ENCODE measurements around the gene ELL. TPM values are rescaled to one million over a fixed set of nuclear protein-coding genes. Genes with fewer than 3 reads are reported as not detected.

The ELL gene
- total RNA-seq, 1 donor from 2014 or later, result 23.6 TPM

DNA sequence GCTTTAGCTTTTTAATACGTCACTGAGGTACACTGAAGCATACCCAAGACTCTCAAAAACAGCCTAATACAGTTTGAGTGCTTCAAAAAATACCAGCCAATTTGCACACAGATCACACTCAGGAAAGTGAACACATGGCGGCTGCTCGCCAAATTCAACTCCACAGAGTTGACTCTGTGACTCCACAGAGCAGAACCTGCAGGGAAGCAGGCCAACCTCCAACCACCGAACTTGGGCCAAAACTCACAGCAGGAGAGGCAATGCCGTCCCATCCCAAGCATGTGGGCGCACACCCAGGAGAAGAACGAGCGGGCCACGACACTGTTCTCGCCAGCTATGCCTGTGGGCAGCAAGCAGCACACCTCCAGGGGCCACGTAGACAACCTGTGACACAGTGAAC lies 21.1 kb downstream of the ELL start:
- H3K27ac Mint-ChIP-seq, result no peak overlapping the region
- H3K36me3 Mint-ChIP-seq (ENCODE audit: low read depth), result peaks cover 2% of the 10 kb centered on the region
- no peak overlapping the region for H3K4me3 Mint-ChIP-seq
- H3K9me3 Mint-ChIP-seq, result no peaks in the 10 kb centered on the region
- no peaks in the 10 kb centered on the region for H3K27me3 Mint-ChIP-seq (ENCODE audit: insufficient read depth)
- peaks cover 70% of the 10 kb centered on the region for H3K4me1 Mint-ChIP-seq (ENCODE audit: low read depth)
- intact Hi-C loops (cut with micrococcal nuclease), result no loop called here
- DNase-seq (ENCODE audit: low spot score), result no peak

DNA sequence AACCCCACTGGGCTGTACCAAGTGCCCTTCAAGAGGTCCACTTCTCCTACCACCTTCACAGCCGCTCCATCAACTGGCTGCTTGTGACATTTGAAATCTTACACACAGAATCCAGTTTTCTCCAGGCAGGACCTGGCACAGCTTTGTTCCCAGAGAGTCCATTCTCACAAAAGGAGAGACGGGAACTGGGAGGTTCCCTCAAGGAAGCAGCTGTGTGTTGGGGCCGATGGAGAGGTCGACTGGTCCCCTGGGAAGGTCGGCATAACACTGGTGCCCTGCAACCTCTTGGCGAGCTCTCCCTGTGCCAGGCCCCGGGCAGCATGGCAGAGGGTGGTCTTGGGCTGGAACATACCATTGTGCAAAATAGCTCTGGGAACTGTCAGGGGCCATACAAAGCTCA lies 21.5 kb downstream of the ELL start:
- H3K36me3 Mint-ChIP-seq (ENCODE audit: low read depth), result peaks cover 2% of the 10 kb centered on the region
- DNase-seq (ENCODE audit: low spot score), result no peak
- H3K27me3 Mint-ChIP-seq (ENCODE audit: insufficient read depth), result no peaks in the 10 kb centered on the region
- H3K4me3 Mint-ChIP-seq, result no peak overlapping the region
- H3K4me1 Mint-ChIP-seq (ENCODE audit: low read depth), result peaks cover 70% of the 10 kb centered on the region
- intact Hi-C loops (cut with micrococcal nuclease), result no loop called here
- no peak overlapping the region for H3K27ac Mint-ChIP-seq
- no peaks in the 10 kb centered on the region for H3K9me3 Mint-ChIP-seq

DNA sequence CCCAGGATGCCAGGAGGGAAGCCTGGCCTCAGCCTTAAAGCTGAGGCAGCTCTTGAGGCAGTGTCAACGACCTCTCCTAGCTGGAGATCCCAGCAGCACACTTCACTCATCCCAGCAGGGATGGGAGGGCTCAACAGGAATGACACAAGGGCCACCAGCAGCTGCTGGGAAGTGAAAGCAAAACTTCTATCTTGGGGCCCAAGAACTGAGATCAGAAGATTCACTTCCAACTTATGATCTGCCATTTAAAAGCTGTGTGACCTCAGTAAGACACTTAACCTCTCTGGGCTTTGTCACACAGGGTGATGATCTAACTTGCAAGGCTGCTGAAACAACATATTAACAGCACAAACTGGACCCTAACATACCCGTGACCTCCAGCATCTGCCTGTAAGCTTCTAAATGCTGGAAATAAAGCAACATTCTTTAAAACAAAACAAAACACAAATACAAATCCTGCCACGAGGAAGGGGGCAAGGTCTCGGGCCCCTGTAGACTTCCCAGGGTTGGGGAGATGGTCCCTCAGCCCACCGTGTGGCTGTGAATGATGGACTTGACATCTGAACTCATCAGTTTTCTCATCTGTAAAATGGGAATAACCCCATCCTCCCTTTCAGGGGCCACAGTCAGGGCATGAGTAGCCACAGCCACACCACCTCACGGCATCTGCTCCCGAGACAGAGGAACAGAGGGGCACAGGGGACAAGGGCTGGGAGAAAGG lies 22.7 kb downstream of the ELL start:
- Mint-ChIP-seq H3K9me3 (no peaks in the 10 kb centered on the region), H3K4me3 (no peak overlapping the region), H3K27ac (no peak overlapping the region), H3K4me1 (ENCODE audit: low read depth) (peaks cover 70% of the 10 kb centered on the region), H3K36me3 (ENCODE audit: low read depth) (peaks cover 2% of the 10 kb centered on the region), H3K27me3 (ENCODE audit: insufficient read depth) (no peaks in the 10 kb centered on the region)
- intact Hi-C loops (cut with micrococcal nuclease), result no loop called here
- DNase-seq (ENCODE audit: low spot score), result no peak

DNA sequence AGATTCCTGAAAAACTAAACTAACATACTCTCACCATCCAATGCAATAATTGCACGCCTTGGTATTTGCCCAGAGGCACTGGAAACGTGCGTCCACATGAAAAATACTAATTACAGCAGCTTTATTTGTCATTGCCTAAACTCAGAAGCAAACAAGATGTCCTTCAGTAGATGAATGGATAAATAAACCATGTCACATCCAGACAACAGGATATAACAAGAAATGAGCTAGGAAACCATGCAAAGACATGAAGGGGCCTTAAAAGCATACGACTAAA lies 25.0 kb downstream of the ELL start:
- H3K27ac Mint-ChIP-seq, result peak overlapping the region; percentile 59
- H3K4me3 Mint-ChIP-seq, result no peak overlapping the region
- H3K27me3 Mint-ChIP-seq (ENCODE audit: insufficient read depth), result no peaks in the 10 kb centered on the region
- H3K9me3 Mint-ChIP-seq, result no peaks in the 10 kb centered on the region
- no peak for DNase-seq (ENCODE audit: low spot score)
- H3K36me3 Mint-ChIP-seq (ENCODE audit: low read depth), result peaks cover 2% of the 10 kb centered on the region
- intact Hi-C loops (cut with micrococcal nuclease), result loop anchor here (1.0 to 2.0 kb wide), 3 partner anchors 16 to 28 kb away; partner anchors contain the start of gene ELL
- H3K4me1 Mint-ChIP-seq (ENCODE audit: low read depth), result peaks cover 65% of the 10 kb centered on the region

DNA sequence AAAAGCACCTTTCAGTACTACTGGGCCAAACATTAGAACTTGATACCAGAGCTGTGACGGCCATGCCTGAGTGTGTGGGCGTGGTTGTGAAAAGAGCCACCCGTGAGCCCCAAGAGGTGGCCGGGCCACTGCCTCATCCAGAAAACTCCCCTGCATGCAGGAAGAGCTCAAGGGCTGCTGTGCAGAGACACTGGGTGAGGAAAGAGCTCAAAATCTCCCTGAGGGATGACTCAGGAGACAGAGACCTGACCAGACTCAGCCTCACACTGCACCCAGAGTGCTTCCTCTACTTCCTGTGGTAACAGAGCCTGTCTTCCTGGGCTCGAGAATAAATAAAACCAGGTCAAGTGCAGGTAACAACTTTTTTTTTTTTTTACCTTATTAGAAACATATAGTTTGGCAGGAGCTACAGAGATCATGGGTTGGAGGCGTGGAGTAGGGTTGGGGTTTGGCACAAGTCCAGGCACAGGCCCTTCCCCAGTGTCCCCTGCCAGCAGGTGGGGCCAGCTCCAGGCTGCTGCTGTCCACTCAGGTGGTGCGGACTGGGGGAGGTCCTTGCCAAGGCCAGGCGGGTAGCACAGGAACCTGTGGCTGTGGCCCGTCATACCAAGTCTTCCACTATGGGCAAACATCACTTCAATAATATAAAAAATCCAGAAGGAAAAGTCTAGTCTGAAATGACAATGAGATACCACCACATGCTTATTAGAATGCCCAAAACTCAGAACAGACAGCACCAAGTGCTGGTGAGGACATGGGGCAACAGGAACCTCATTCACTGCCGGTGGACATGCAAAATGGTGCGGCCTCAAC lies 25.5 kb downstream of the ELL start:
- DNase-seq (ENCODE audit: low spot score), result peak; percentile 56
- intact Hi-C loops (cut with micrococcal nuclease), result loop anchor here (1.0 to 2.0 kb wide), 3 partner anchors 15 to 28 kb away; partner anchors contain the start of gene ELL
- H3K4me1 Mint-ChIP-seq (ENCODE audit: low read depth), result peaks cover 63% of the 10 kb centered on the region
- H3K9me3 Mint-ChIP-seq, result no peaks in the 10 kb centered on the region
- peak overlapping the region; percentile 80 for H3K27ac Mint-ChIP-seq
- H3K27me3 Mint-ChIP-seq (ENCODE audit: insufficient read depth), result no peaks in the 10 kb centered on the region
- H3K4me3 Mint-ChIP-seq, result peak overlapping the region; percentile 64
- H3K36me3 Mint-ChIP-seq (ENCODE audit: low read depth), result peaks cover 2% of the 10 kb centered on the region

DNA sequence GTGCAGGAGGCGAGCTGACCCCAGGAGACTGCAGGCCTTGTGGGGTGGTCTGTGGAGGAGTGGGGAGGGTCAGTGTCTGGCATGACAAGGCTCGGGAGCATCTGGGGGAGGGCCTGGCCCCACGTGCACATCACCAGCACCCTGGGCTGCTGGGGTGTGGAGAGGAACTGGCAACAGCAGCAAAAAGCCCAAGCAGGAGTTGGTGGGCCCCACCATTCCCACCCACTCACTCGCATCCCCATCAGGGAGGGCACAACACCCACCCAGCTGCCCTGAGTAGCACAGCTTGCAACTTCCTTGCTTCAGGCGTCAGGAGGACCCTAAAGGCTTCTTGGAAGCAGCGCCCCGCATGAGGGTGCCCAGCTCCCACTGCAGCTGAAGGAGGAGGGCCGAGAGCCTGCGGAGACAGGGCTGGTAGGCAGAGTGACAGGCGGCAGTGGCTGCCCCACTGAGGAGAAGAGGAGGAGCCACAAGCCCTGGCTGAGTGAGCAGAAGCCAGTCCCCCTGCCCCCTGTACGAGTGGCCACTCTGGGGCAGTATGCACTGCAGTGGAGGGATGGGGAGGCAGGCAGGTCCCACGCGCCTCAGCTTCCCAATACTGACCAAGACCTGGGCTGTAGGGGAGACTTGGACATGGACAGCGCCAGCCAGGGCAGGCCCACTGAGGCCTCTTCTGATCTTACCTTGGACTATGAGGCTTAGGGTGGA lies 26.5 kb downstream of the ELL start:
- H3K27ac Mint-ChIP-seq, result peak overlapping the region; percentile 80
- no peak for DNase-seq (ENCODE audit: low spot score)
- no peaks in the 10 kb centered on the region for H3K36me3 Mint-ChIP-seq (ENCODE audit: low read depth)
- H3K4me3 Mint-ChIP-seq, result peak overlapping the region; percentile 64
- H3K27me3 Mint-ChIP-seq (ENCODE audit: insufficient read depth), result no peaks in the 10 kb centered on the region
- H3K9me3 Mint-ChIP-seq, result no peaks in the 10 kb centered on the region
- peaks cover 52% of the 10 kb centered on the region for H3K4me1 Mint-ChIP-seq (ENCODE audit: low read depth)
- intact Hi-C loops (cut with micrococcal nuclease), result no loop called here

DNA sequence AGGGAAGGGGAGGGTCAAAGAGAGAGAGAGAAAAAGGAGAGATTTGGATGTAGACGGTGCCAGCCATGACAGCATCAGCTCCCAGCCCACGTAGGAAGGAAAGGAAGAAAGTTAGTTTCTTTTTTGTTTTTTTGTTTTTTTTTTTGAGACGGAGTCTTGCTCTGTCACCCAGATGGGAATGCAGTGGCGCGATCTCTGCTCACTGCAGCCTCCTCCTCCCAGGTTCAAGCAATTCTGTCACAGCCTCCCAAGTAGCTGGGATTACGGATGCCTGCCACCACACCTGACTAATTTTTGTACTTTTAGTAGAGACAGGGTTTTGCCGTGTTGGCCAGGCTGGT lies 27.6 kb downstream of the ELL start:
- Mint-ChIP-seq H3K4me1 (ENCODE audit: low read depth) (peaks cover 45% of the 10 kb centered on the region), H3K27me3 (ENCODE audit: insufficient read depth) (no peaks in the 10 kb centered on the region), H3K9me3 (no peaks in the 10 kb centered on the region), H3K4me3 (peak overlapping the region; percentile 34), H3K36me3 (ENCODE audit: low read depth) (no peaks in the 10 kb centered on the region), H3K27ac (peak overlapping the region; percentile 80)
- intact Hi-C loops (cut with micrococcal nuclease), result no loop called here
- DNase-seq (ENCODE audit: low spot score), result no peak

DNA sequence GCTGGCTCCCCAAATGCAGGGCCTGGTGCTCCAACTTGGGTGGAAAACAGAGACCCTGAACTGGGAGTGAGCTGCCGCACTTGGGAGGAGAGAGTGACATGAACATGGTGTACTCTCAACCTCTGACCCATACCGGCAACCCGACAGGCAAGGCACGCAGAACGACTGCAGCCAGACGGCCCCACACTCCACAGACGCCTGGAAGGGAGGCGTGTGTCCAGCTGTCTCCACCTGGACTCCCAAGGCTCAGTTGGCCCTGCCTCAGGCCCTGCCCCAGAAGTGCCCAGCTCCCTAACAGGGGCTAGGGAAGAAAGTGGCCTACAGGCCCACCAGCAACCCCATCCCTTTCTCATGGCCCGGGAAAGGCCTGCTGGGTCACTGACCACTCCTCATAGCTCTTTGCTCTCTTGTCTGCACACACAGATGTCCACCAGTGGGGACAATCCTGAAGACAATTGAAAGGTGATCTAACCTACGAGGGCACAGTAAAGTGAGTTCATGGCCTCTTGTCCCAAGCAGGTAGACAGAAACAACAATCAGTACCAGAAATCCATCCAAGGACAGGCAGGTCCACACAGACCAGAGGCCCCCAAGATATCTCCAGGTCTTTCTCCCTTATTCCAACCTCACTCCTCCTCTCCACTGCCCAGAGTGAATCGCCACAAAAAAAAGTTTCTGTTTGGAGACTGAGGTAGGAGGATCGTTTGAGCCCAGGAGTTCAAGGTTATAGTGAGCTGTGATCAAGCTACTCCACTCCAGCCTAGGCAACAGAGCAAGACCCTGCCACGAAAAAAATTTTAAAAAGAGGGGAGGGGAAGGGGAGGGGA lies 28.2 kb downstream of the ELL start:
- H3K9me3 Mint-ChIP-seq, result no peaks in the 10 kb centered on the region
- intact Hi-C loops (cut with micrococcal nuclease), result no loop called here
- H3K4me1 Mint-ChIP-seq (ENCODE audit: low read depth), result peaks cover 39% of the 10 kb centered on the region
- H3K36me3 Mint-ChIP-seq (ENCODE audit: low read depth), result no peaks in the 10 kb centered on the region
- peak overlapping the region; percentile 80 for H3K27ac Mint-ChIP-seq
- no peaks in the 10 kb centered on the region for H3K27me3 Mint-ChIP-seq (ENCODE audit: insufficient read depth)
- no peak for DNase-seq (ENCODE audit: low spot score)
- peak overlapping the region; percentile 34 for H3K4me3 Mint-ChIP-seq

DNA sequence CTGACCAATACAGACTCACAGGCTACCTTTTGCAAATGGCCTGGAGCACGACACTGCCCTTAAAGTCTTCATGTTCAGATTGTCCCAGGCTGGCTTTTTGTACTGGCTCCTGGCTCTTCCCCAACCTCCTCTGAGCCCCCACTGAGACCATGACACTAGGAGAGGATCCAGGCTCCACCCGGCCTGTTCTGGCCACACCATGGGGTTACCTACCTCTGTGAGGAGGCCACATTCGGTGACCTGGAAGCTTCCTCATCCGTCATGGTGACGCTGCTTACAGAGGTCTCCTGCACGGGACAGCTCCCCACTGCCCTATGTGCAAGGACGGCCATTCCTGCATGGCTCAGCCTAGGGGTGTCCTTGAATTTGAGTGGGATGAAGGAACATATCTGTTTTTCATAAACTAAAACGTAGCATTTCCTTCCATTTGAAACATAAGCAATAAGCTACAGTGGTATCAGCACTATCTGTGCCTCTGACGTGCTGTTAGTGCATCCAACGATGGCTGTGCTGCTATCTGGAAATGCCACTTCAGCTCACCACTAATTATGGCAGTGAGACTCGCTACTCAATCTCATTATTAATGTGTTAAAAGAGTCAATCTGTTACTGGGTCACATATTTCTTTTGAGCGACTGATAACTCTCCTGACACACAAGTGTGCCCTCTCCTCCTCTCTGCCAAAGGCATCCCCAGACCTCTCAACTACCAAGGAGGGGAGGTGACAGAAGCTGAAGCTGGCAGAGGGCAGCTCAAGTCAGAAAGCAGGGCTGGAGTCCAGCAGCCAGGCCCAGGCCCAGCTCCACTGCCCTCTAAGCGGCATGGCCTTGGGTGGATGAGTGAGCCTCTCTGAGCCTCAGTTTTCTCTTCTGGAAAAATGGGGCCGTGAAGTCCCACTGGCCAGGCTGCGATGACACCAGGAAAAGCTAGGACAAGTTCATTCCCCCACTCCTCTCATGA lies 29.6 kb downstream of the ELL start:
- Mint-ChIP-seq H3K36me3 (ENCODE audit: low read depth) (no peaks in the 10 kb centered on the region), H3K27ac (no peak overlapping the region), H3K4me3 (no peak overlapping the region), H3K4me1 (ENCODE audit: low read depth) (peaks cover 47% of the 10 kb centered on the region), H3K9me3 (no peaks in the 10 kb centered on the region), H3K27me3 (ENCODE audit: insufficient read depth) (no peaks in the 10 kb centered on the region)
- intact Hi-C loops (cut with micrococcal nuclease), result no loop called here
- DNase-seq (ENCODE audit: low spot score), result no peak

DNA sequence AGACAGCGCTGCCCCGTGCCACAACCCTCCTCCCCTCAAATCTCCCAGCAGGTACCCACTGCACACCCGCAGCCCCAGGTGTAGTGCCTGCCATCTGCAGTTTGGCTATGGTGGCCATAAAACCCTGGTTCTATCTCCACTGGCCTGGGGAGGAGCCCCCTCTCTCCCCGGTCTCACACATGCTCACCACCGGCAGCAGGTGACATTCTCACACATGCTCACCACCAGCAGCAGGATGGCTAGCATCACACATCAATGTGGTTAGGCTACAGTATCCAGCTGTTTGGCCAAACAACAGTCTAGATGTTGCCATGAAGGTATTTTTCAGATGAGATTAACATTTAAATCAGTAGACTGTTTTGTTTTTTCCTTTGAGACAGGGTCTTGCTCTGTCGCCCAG lies 31.1 kb downstream of the ELL start:
- H3K27me3 Mint-ChIP-seq (ENCODE audit: insufficient read depth), result no peaks in the 10 kb centered on the region
- H3K27ac Mint-ChIP-seq, result no peak overlapping the region
- H3K36me3 Mint-ChIP-seq (ENCODE audit: low read depth), result no peaks in the 10 kb centered on the region
- no peak for DNase-seq (ENCODE audit: low spot score)
- peaks cover 40% of the 10 kb centered on the region for H3K4me1 Mint-ChIP-seq (ENCODE audit: low read depth)
- intact Hi-C loops (cut with micrococcal nuclease), result no loop called here
- no peak overlapping the region for H3K4me3 Mint-ChIP-seq
- H3K9me3 Mint-ChIP-seq, result no peaks in the 10 kb centered on the region

DNA sequence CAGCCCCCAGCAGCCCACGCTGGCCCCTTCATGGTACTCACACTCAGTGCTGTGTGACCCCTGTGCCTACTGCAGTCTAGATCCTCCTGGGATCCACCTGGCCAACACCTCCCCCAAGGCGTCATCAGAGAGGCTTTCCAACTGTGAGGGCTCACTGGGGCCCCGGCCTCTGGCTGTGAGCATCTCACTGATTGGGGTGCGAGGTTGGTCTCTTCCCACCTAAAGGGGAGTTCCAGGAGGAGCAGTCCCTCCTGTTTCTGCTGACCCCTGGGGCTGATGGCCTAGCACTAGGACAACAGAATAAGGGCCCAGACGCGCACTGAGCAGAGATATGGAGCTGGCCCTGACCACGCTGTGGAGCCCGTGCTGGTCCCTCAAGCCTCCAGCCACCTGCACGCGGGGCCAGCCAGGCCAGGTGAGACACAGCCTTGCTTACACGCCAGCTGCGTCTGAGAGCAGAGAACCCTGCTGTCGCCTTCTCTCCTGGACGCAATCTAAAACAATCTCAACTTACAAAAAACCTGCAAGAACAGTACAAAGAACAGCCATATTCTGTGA lies 32.2 kb downstream of the ELL start:
- Mint-ChIP-seq H3K27ac (no peak overlapping the region), H3K9me3 (no peaks in the 10 kb centered on the region), H3K27me3 (ENCODE audit: insufficient read depth) (no peaks in the 10 kb centered on the region), H3K4me3 (no peak overlapping the region), H3K36me3 (ENCODE audit: low read depth) (no peaks in the 10 kb centered on the region), H3K4me1 (ENCODE audit: low read depth) (peaks cover 30% of the 10 kb centered on the region)
- intact Hi-C loops (cut with micrococcal nuclease), result no loop called here
- no peak for DNase-seq (ENCODE audit: low spot score)

Data from activated T-helper 1 cell treated with anti-CD3 and anti-CD28 coated beads, Interleukin-12 subunit alpha, Interleukin-12 subunit beta, Interleukin-2, Interleukin-4 antibody, amounts not matched to agents 30 ng/mL and 10 ng/mL and 1 ng/mL, durations not matched to agents 14 hours and 24 hours and 36 hours (primary cell).